ENCODE results near the gene RHBDL2. TPM values are rescaled to one million over a fixed set of nuclear protein-coding genes. Genes with fewer than 3 reads are reported as not detected.

Gene RHBDL2
- total RNA-seq, 2 donors from 2014 or later = 0.99 TPM; not detected in 1

DNA sequence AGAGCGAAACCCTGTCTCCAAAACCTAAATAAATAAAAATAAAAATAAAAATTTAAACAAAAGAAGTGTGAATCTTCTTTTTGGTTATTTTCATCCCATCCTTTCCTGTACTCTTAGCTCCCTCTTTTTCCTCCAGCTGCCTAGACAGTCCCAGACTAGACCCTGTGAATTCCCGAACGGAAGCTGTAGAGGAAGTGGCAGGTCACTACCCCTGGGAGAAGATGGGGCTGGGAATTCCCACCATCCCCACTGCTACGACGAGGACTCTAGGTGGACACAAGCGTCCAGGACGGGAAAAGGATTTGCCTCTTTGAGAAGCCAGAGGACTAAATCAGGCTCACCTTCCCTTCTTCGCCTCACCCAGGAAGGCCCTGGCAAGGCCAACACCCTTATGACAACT lies 12.6 kb downstream of the RHBDL2 start:
- no peaks in the 10 kb centered on the region for H3K4me1 ChIP-seq

DNA sequence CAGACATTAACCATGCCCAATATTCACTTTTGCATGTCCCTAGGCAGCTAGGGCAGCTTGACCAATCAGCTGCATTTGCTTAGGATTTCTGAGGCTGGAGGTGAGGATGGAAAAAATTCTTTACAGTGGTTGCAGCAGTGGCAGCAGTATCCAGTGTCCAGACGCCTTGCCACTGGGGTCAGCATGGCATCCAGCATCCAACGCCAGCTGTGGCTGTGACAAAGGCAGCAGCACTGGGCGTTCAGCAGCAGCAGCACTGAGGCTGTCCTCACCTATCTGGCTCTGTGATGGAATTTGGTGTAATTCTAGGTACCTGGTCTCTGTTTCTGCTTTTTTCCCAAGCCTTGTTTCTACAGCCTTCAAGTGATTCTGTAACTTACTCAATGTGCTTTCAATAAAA lies 15.5 kb downstream of the RHBDL2 start:
- H3K9me3 ChIP-seq = no peaks in the 10 kb centered on the region
- 77 to 89% methylated on average over 3 of the region's 3 CpGs for WGBS, 2 donors
- no peak overlapping the region for H3K4me3 ChIP-seq
- no peak overlapping the region for H3K27ac ChIP-seq
- H3K27me3 ChIP-seq = no peaks in the 10 kb centered on the region
- intact Hi-C loops (cut with DNase I) = no loop called here
- ATAC-seq = no peak
- H3K4me1 ChIP-seq = no peaks in the 10 kb centered on the region
- no peak for TF ChIP-seq POLR2A (IDR thresholded peaks at IDR 0.05)
- TF ChIP-seq, protein P1, sequence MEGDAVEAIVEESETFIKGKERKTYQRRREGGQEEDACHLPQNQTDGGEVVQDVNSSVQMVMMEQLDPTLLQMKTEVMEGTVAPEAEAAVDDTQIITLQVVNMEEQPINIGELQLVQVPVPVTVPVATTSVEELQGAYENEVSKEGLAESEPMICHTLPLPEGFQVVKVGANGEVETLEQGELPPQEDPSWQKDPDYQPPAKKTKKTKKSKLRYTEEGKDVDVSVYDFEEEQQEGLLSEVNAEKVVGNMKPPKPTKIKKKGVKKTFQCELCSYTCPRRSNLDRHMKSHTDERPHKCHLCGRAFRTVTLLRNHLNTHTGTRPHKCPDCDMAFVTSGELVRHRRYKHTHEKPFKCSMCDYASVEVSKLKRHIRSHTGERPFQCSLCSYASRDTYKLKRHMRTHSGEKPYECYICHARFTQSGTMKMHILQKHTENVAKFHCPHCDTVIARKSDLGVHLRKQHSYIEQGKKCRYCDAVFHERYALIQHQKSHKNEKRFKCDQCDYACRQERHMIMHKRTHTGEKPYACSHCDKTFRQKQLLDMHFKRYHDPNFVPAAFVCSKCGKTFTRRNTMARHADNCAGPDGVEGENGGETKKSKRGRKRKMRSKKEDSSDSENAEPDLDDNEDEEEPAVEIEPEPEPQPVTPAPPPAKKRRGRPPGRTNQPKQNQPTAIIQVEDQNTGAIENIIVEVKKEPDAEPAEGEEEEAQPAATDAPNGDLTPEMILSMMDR (IDR thresholded peaks at IDR 0.05) = no peak
- no peak for DNase-seq
- no peaks in the 10 kb centered on the region for H3K36me3 ChIP-seq (replicated peaks in 1 of 2; ENCODE audit: insufficient read depth in 1 of 2, low read depth in 2 of 2)

More for the DNA sequence above, 12.6 kb downstream of the RHBDL2 start:
- 83 to 85% methylated on average over 8 of the region's 8 CpGs for WGBS, 2 donors
- intact Hi-C loops (cut with DNase I) = no loop called here
- DNase-seq (no peak), ATAC-seq (no peak)
- H3K4me3 ChIP-seq = no peak overlapping the region
- H3K27me3 ChIP-seq = no peaks in the 10 kb centered on the region
- no peaks in the 10 kb centered on the region for H3K9me3 ChIP-seq
- no peaks in the 10 kb centered on the region for H3K36me3 ChIP-seq (replicated peaks in 1 of 2; ENCODE audit: insufficient read depth in 1 of 2, low read depth in 2 of 2)
- no peak for TF ChIP-seq POLR2A (IDR thresholded peaks at IDR 0.05)
- TF ChIP-seq, protein P1 (IDR thresholded peaks at IDR 0.05) = no peak
- H3K27ac ChIP-seq = no peak overlapping the region

DNA sequence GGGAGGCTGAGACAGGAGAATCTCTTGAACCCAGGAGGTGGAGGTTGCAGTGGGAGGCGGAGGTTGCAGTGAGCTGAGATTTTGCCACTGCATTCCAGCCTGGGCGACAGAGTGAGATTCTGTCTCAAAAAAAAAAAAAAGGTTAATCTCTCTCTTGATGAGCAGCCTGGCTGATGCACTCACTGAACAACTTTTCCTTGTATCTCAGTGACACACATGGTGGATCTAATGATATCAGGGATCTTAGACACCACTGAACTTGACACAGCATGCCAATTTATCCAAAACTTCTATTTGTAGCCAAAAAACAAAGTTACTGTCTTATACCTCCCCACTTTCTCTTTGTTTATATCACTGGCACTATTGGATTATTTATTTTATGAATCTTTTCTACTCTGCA lies 16.2 kb downstream of the RHBDL2 start:
- intact Hi-C loops (cut with DNase I) = no loop called here
- Histone ChIP-seq H3K36me3 (replicated peaks in 1 of 2; ENCODE audit: insufficient read depth in 1 of 2, low read depth in 2 of 2) (no peaks in the 10 kb centered on the region), H3K27me3 (no peaks in the 10 kb centered on the region), H3K9me3 (no peaks in the 10 kb centered on the region), H3K4me3 (no peak overlapping the region), H3K27ac (no peak overlapping the region), H3K4me1 (no peaks in the 10 kb centered on the region)
- TF ChIP-seq POLR2A (IDR thresholded peaks at IDR 0.05) = no peak
- TF ChIP-seq, protein P1 (IDR thresholded peaks at IDR 0.05) = no peak
- DNase-seq = no peak
- 84 to 89% methylated on average over 2 of the region's 2 CpGs for WGBS, 2 donors
- no peak for ATAC-seq

DNA sequence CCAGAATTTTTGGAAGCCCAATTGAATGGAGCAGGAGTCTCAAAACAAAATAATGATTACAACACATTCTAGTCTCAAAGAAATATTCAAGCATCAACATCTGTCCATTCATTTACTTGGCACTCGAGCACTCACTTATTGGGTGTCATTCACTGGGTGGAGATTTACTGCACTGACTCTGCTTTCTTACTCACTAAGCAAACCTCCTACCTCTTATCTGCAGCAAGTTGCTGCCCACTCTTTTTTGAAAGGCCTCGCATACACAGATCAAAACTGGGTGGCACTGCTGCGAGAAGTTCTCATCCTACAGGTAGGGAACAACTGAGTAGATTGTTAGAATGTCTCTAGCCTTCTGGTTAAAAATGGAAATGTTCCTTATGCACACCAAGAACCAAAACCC lies 18.0 kb downstream of the RHBDL2 start:
- no peaks in the 10 kb centered on the region for H3K4me1 ChIP-seq
- WGBS, 2 donors = 70 to 80% methylated on average over 3 of the region's 3 CpGs
- no peak for ATAC-seq

GRCh38 chr1:38919130-38919529 lies 22.5 kb downstream of the RHBDL2 start:
- no peak for ATAC-seq
- peak in 3 of 4 donors; percentile 13 to 26 (median 21) for DNase-seq
- H3K36me3 ChIP-seq (replicated peaks in 1 of 2; ENCODE audit: insufficient read depth in 1 of 2, low read depth in 2 of 2) = no peaks in the 10 kb centered on the region
- TF ChIP-seq POLR2A (IDR thresholded peaks at IDR 0.05) = no peak
- TF ChIP-seq, protein P1 (IDR thresholded peaks at IDR 0.05) = peak in 2 of 7 experiments; percentile 20 to 31
- no peaks in the 10 kb centered on the region for H3K27me3 ChIP-seq
- H3K9me3 ChIP-seq = no peaks in the 10 kb centered on the region
- 38 to 50% methylated on average over 3 of the region's 3 CpGs for WGBS, 2 donors
- no peak overlapping the region for H3K4me3 ChIP-seq
- no peak overlapping the region for H3K27ac ChIP-seq
- intact Hi-C loops (cut with DNase I) = no loop called here
- H3K4me1 ChIP-seq = no peaks in the 10 kb centered on the region

More for the DNA sequence above, 18.0 kb downstream of the RHBDL2 start:
- H3K4me3 ChIP-seq = no peak overlapping the region
- no peak for DNase-seq
- TF ChIP-seq POLR2A (IDR thresholded peaks at IDR 0.05) = no peak
- TF ChIP-seq, protein P1 (IDR thresholded peaks at IDR 0.05) = no peak
- H3K9me3 ChIP-seq = no peaks in the 10 kb centered on the region
- intact Hi-C loops (cut with DNase I) = no loop called here
- no peaks in the 10 kb centered on the region for H3K36me3 ChIP-seq (replicated peaks in 1 of 2; ENCODE audit: insufficient read depth in 1 of 2, low read depth in 2 of 2)
- H3K27me3 ChIP-seq = no peaks in the 10 kb centered on the region
- no peak overlapping the region for H3K27ac ChIP-seq
